CD4-positive, alpha-beta T cell treated with Interleukin-6 for 4 hours (primary cell): ENCODE data around the gene TUBB2A.
"Not testable (repeated sequence)": the region's sequence is repeated elsewhere in the genome, so short reads cannot be mapped to it uniquely, and the experiment has no call there.

Source experiments
- DNase-seq: peaks from one replicate; pipeline ENCODE4 v3.0.0-alpha.2; 2020; ENCODE audit warnings: mixed read lengths

The TUBB2A gene

DNA sequence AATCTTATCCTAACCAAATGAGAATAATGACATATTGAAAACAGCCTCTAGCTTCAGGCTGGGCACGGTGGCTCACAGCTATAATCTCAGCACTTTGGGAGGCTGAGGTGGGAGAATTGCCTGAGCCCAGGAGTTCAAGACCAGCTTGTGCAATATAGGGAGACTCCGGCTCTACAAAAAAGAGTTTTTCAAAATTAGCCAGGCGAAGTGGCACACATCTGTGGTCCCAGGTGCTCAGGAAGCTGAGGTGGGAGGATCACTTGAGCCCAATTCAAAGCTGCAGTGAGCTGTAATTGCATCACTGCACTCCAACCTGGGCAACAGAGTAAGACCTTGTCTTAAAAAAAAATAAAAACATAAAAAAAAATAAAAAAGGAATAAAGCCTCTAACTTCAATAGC, 4.7 kb downstream of the TUBB2A start:
- DNase-seq = no peak

GRCh38 chr6:3151691-3152090, 5.7 kb downstream of the TUBB2A start:
- DNase-seq = no peak

DNA sequence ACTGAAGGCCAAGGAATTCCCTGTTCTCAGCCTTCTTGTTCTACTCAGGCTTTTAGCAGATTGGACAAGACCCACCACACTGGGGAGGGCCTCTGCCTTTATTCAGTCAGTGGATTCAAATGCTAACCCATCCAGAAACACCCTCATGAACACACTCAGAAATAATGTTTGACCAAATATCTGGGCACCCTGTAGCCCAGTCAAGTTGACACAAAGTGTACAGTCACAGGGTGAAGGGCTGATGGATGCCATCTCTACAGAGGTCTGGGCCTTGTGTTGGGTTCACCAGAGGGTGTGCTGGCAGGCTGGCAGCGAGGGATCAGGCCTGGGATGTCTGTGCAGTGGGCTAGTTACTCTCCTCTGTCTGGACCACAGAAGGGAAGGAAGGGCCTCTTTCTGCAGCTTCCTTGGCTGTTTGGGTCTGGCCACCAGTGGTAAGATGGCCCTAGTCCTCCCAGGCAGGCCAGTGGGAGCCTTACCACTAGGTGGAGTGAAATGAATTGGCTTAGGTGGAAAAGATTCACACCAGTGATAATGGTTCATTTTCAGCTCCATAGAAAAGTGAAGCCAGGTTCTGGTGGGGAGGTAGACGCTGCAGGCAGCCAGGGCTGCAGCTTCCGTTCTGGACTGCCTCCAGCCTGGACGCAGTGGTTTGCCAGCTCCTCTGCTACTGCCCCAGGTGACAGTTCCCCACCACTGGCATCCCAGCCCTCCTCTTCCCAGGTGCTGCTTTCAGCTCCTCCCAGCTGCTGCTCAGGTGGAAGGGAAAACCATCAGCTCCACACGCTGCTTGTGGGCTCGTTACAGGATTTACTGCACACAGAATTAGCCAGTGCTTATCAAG, 9.2 kb downstream of the TUBB2A start:
- DNase-seq = no peak

DNA sequence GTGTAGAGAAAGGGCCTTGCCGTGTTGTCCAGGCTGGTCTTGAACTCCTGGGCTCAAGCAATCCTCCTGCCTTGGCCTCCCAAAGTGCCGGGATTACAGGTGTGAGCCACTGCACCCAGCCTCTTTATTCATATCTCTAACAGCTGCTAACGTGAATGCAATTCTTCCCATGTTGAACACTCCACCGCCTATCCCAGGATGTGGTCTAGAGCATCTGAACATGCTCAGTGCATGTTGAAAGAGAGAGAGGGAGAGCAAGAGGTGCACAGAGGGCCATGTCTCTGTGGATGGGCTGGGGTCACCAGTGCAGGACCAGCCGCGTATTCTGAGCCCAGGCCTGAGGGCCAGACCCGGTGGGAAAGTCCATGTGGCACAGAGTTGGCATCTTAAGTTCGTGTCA, 12.8 kb downstream of the TUBB2A start:
- DNase-seq = no peak

DNA sequence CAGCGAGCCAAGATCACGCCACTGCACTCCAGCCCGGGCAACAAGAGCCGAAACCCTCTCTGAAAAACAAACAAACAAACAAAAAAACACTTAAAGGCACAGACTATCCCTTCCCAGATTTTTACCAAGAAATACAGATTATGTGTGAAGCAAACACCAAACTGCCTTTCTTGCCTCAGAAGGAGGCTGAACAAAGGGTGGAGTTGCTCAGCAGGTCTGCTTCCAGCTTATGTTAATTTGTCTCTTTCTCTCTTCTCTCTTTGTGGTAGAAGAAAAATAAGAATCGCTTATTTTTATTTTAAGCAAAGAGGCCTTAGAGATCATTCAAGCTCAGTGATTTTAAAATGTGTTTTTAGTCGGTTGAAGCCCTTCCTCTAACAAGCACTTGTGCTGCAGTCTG, 14.2 kb downstream of the TUBB2A start:
- DNase-seq = no peak

DNA sequence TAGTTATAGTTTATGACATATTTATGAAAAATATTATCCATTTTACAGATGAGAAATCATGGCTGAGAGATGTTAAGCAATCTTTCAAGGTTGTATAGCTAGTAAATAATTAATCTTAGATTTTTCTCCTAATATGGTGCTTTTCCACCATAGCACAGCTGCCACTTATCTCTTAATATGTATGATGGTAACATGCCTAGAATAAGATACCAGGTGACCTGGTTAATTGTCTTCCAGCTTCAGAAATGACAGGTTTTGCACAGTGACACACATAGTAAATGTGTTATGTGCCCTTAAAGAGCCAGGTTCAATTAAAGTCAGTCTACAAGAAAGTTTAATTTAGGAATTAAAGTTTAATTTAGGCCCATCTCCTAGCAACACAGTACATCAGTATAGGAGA, 14.8 kb downstream of the TUBB2A start:
- no peak for DNase-seq

- no peak for DNase-seq
Observed at GRCh38 chr6:3140201-3140600, 17.1 kb downstream of the TUBB2A start.

DNA sequence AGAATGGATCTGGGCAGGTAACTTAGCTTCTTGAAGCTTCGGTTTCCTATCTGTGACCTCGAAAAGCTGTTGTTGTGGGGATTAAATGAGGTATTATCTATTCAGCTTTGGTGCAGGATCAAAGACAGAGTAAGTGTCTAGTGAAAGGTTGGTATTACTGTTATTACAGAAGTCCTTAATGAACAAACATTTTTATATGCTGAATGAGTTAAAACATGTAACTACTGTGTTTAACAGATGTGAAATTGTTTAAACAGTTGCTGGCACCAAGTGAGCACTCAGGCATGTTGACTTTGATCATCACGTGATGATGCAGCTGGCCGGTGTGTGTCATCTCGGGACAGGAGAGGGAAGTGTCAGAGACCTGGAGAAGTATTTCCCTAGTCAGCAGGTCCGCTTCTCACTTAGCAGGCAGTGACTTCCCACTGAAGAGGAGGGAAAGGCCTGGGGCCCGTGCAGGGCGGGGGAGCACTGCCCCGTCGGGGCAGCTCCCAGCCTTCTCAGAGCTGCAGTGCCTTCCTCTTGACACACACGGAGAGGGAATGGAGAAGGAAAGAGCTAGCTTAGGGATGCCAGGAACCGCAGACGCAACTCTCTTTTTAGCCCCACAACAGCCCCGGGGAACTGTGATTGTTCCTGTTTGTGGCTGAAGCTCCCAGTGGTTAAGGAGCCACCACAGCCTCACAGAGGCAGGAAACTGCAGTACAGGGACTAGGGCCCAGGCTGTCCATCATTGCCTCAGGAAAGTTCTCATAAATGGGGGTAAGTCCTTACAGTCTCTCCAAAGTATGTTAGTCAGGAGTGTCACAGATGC, 18.0 kb downstream of the TUBB2A start:
- no peak for DNase-seq

GRCh38 chr6:3138341-3138740, 19.0 kb downstream of the TUBB2A start:
- DNase-seq = no peak

DNA sequence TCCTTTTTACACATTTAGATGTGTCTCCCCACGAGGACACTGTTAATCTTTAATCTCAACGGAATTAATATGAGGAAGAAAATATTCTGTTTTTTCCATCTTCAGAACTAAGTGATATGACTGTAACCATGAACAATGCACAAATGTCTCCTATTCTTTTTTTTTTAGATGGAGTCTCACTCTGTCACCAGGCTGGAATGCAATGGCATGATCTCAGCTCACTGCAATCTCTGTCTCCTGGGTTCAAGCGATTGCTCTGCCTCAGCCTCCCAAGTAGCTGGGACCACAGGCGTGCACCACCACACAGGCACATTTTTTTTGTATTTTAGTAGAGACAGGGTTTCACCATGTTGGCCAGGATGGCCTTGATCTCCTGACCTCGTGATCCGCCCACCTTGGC, 19.5 kb downstream of the TUBB2A start:
- DNase-seq = not testable (repeated sequence)

GRCh38 chr6:3137057-3137777, 20.1 kb downstream of the TUBB2A start:
- DNase-seq = no peak

GRCh38 chr6:3136292-3137011, 20.9 kb downstream of the TUBB2A start:
- no peak for DNase-seq

DNA sequence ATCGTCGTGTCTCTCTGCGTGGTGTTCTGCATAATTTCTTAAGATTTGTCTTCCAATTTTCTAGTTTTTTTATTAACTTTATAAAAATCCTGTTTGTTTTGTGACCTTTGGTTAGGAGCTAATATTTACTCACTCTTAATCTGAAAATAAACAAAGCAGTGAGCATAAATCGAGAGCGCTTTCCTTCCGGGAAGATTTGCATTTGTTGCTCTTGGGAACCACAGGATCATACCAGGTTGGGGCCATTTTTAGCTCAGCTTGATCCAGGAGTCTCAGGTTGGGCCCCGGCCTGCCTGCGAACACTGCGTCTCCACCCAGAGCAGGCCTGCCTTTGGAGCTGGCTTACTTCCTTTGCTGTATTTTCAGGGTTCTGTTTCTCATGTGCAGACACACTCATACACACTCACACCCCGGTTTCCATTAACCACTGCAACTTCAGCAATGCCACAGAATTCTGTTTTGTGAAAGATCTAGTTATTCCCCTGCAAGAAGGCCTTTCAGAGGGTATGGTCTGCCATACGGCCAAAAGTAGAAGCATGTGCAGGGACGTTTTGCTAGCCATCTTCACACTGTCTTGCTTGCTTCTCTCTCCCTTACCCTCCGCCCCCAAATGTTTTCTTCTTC, 21.6 kb downstream of the TUBB2A start:
- DNase-seq = no peak

DNA sequence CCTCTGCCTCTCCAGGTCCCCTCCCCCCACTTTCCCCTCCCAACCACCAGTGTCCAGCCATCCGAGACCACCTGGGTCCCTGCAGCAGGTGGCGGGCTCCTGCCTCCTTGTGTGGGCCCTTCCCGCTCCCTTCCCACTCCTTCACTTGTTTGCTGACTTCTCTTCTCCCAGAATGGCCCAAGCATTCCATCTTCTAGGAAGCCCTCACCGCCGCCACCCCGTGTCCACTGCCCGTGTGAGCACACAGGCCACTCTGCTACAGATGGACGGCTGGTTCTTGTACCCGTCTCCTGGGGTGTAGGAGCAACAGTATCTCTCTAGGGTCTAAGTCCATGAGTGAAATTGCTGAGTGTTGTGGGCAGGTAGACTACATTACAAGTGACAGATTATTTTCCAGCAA, 23.8 kb downstream of the TUBB2A start:
- DNase-seq = no peak

- no peak for DNase-seq
Observed at GRCh38 chr6:3131695-3132094, 25.6 kb downstream of the TUBB2A start.

GRCh38 chr6:3128356-3129108, 28.8 kb downstream of the TUBB2A start:
- no peak for DNase-seq

DNA sequence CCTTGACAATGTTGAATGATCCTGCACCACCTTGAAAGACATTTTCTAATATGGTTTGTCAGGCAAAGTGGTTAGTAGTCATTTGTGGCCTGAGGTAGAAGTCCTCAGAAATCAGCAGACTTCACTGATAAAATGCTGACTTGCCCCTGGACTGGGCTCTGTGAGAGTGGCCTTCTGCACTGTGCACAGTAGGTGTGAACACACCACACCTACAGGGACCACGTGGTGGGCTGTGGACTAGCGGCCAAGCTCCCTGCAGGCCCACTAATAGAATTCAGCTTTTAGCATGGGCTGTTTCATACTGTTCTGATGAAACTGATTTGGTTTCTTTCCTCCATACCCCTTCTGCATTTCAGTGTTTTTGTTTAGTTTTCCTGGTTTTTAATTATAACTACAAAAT, 31.5 kb downstream of the TUBB2A start:
- no peak for DNase-seq

DNA sequence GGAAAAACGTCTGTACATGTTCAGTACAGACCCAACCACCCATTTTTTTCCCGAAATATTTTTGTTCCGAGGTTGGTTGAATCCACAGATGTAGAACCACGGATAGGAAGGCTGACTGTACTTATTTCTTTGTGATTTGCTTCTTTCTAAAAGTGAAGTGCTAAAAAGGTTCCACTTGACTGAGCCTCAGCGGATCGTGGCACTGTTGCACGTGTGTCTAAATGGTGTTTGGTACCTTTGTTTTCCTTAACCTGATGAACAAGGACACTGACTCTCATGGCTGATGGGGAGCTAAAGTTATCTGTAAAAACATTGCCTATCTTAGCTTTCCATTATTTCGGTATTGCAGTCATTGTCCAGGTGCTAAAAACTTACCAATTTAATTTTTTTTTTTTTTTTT, 32.7 kb downstream of the TUBB2A start:
- DNase-seq = no peak

DNA sequence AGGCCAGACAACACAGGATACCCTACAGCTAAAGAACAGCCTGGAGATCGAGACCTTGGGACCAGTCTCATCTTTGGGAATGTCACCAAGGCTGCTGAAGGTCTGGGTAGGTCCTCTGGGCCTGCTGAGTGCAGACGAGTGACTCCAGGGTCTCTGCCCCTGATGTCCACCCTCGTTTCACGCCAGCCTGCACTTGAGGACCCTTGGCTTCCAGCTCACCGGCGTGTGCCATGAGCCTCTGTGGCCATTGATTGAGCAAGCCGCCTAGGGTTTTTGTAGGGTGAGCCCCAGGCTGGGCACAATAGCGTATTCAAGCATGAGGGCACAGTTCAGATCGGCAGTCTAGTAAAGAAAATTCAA, 34.5 kb downstream of the TUBB2A start:
- no peak for DNase-seq

DNA sequence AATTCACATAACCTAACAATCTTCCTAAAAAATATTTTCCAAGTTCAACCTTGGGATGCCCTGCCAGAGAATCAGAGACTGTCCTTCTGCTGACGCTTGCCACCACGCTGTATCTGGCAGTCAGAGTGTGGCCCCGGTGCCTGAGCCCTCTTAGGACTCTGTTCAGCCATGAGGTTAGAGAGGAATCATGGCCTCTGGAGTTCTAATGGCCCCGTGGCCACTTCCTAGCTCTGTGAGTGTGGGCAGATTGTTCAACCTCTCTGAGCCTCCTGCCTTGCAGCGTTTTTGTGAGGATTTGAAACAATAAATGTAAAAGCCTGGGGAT, 36.6 kb downstream of the TUBB2A start:
- no peak for DNase-seq

- DNase-seq = no peak
Observed at GRCh38 chr6:3119040-3119723, 38.2 kb downstream of the TUBB2A start.
